Fibroblast of lung (primary cell): ENCODE results near the gene VPS41. TPM values are rescaled to one million over a fixed set of nuclear protein-coding genes. Genes with fewer than 3 reads are reported as not detected.

Experiments used
- DNase-seq, 2 donors: peaks; one replicate each; pipeline versions ENCODE4 v3.0.0 to v3.0.0-alpha.2; 2010; ENCODE audit warnings: low read depth in 2 of 2
- H2AFZ ChIP-seq: 2 replicates; pipeline ENCODE4 v1.5.1; 2012; ENCODE audit warnings: low read length, control low read depth, inconsistent platforms
- H3K27ac ChIP-seq: 2 replicates; pipeline ENCODE4 v1.5.1; 2011; ENCODE audit warnings: low read length, control low read depth; ENCODE audit not compliant: insufficient read depth
- H3K27me3 ChIP-seq: 2 replicates; pipeline ENCODE4 v1.5.1; 2011; ENCODE audit warnings: mild to moderate bottlenecking, low read length; ENCODE audit not compliant: control insufficient read depth, insufficient read depth
- H3K36me3 ChIP-seq: 2 replicates; pipeline ENCODE4 v1.5.1; 2011; ENCODE audit warnings: low read length; ENCODE audit not compliant: control insufficient read depth, insufficient read depth
- H3K4me1 ChIP-seq: 2 replicates; pipeline ENCODE4 v1.5.1; 2011; ENCODE audit warnings: low read length; ENCODE audit not compliant: control insufficient read depth, insufficient read depth; ENCODE audit errors: extremely low read depth
- H3K4me2 ChIP-seq: 2 replicates; pipeline ENCODE4 v1.5.1; 2011; ENCODE audit warnings: low read length, control low read depth; ENCODE audit not compliant: insufficient read depth; ENCODE audit errors: extremely low read depth
- H3K4me3 ChIP-seq, 4 experiments: fragments of 200-600 bp in 1 of 4; sonication (generic) in 1 of 4; replicated peaks in 1 of 4; 2 replicates each; pipeline ENCODE4 v1.5.1; 2011 to 2016; ENCODE audit warnings: low read length in 4 of 4, low read depth in 3 of 4, mild to moderate bottlenecking in 3 of 4, control low read depth in 2 of 4, inconsistent platforms in 1 of 4, mixed read lengths in 1 of 4; ENCODE audit not compliant: insufficient read depth in 1 of 4; ENCODE audit errors: control extremely low read depth in 1 of 4
- H3K79me2 ChIP-seq: 2 replicates; pipeline ENCODE4 v1.5.1; 2012; ENCODE audit warnings: mild to moderate bottlenecking, low read length, inconsistent platforms; ENCODE audit not compliant: control insufficient read depth, insufficient read depth
- H3K9ac ChIP-seq: 2 replicates; pipeline ENCODE4 v1.5.1; 2011; ENCODE audit warnings: mild to moderate bottlenecking, low read length, control low read depth; ENCODE audit not compliant: insufficient read depth
- H3K9me3 ChIP-seq: 2 replicates; pipeline ENCODE4 v1.5.1; 2012; ENCODE audit warnings: low read depth, low read length; ENCODE audit not compliant: control insufficient read depth, insufficient read depth
- H4K20me1 ChIP-seq: 2 replicates; pipeline ENCODE4 v1.5.1; 2011; ENCODE audit warnings: low read length; ENCODE audit not compliant: control insufficient read depth, insufficient read depth; ENCODE audit errors: extremely low read depth
- EZH2 ChIP-seq: IDR thresholded peaks from 2 replicates; pipeline ENCODE4 v1.5.1; 2012; ENCODE audit warnings: low read length, control low read depth, mild to moderate bottlenecking; ENCODE audit errors: missing control alignments
- polyA plus RNA-seq, 2 donors: library from polyadenylated mRNA; depleted of rRNA in 1 of 2; stranded (reverse) in 1 of 2; unstranded in 1 of 2; fragments of >200 nt; gene quantifications; 2 replicates each; pipeline ENCODE4 v1.2.1, GENCODE V29; 2011 to 2012; ENCODE audit warnings: missing spikeins in 1 of 2
- total RNA-seq: library from RNA; depleted of rRNA; stranded (reverse); fragments of >200 nt; gene quantifications from 2 replicates; pipeline ENCODE4 v1.2.1, GENCODE V29; 2014
- TF ChIP-seq, protein P1 (sequence below), 2 donors: IDR thresholded peaks in 1 of 2; conservative IDR thresholded peaks in 1 of 2; 1 replicate in 1 of 2; 2 replicates in 1 of 2; pipeline ENCODE4 v1.5.1; 2011 to 2012; ENCODE audit warnings: low read length in 2 of 2, control low read depth in 1 of 2, inconsistent platforms in 1 of 2, low read depth in 1 of 2, mild to moderate bottlenecking in 1 of 2

Gene VPS41
- total and polyA plus RNA-seq, 2 donors (not counting 1 experiment from before 2014, with no cell fraction given): 55.5 to 66.7 TPM

DNA sequence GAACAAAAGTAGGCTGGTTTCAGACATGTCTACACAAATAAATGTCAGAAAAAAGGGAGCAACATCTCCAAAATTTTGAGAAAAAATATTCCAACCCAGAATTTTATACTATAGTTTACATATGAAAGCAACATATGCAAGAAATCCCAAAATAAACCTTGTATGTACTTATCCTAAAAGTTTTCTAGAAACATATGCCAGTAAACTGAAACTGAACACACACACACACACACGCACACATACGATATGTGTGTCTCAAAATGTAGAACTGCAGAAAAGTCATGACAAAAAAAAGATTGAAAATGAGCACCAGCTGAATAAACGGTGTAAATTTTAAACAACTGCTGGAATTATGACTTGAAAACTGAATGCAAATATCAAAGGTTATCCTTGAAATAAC, 81.0 kb downstream of the VPS41 start:
- TF ChIP-seq, protein P1, sequence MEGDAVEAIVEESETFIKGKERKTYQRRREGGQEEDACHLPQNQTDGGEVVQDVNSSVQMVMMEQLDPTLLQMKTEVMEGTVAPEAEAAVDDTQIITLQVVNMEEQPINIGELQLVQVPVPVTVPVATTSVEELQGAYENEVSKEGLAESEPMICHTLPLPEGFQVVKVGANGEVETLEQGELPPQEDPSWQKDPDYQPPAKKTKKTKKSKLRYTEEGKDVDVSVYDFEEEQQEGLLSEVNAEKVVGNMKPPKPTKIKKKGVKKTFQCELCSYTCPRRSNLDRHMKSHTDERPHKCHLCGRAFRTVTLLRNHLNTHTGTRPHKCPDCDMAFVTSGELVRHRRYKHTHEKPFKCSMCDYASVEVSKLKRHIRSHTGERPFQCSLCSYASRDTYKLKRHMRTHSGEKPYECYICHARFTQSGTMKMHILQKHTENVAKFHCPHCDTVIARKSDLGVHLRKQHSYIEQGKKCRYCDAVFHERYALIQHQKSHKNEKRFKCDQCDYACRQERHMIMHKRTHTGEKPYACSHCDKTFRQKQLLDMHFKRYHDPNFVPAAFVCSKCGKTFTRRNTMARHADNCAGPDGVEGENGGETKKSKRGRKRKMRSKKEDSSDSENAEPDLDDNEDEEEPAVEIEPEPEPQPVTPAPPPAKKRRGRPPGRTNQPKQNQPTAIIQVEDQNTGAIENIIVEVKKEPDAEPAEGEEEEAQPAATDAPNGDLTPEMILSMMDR (conservative IDR thresholded peaks at IDR 0.05 in 1 of 2, IDR thresholded peaks at IDR 0.05 in 1 of 2; ENCODE audit: low read depth in 1 of 2, low read length in 2 of 2): no peak
- TF ChIP-seq EZH2: no peak
- no peaks in the 10 kb centered on the region for H3K36me3 ChIP-seq
- no peaks in the 10 kb centered on the region for H3K9me3 ChIP-seq
- H3K27ac ChIP-seq: no peak overlapping the region
- H3K4me1 ChIP-seq: no peaks in the 10 kb centered on the region
- H3K4me3 ChIP-seq: no peak overlapping the region
- no peak overlapping the region for H3K4me2 ChIP-seq
- H2AFZ ChIP-seq: no peak overlapping the region
- H3K79me2 ChIP-seq: no peaks in the 10 kb centered on the region
- H3K9ac ChIP-seq: no peak overlapping the region
- H4K20me1 ChIP-seq: no peaks in the 10 kb centered on the region
- no peak for DNase-seq
- no peaks in the 10 kb centered on the region for H3K27me3 ChIP-seq

DNA sequence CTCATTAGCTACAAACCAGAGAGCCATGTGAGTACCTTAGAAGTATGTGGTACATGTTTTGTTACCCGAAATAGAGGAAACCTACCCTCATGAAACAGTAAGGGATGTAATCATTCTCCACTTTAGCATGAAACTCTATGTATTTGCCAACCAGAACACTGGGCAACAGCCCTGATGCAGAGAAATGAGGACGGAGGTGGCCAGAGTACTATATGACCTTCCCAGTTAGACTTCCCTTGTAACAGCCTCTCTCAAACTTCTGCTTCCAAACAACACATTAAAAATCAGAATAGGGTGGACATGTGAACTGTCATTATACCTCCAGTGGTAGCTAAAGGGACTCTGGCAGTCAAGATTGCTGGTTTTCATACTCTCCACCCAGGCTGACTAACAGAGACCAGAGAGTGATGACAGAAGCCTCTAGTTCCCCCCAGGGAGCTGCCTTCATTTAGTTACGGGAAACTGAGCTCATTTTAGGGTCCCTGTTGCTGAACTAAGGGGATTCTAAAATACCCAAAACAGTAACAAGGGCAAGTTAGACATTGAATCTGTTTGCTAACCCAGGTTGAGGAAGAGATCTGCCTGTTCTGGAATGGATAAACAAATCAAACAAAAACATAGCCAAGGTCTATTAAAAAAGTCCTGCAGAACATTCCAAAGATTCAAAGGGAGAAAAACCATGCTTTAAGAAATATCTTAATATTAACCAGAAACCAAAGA, 83.1 kb downstream of the VPS41 start:
- H3K9ac ChIP-seq: no peak overlapping the region
- no peaks in the 10 kb centered on the region for H3K9me3 ChIP-seq
- H3K4me3 ChIP-seq: no peak overlapping the region
- no peaks in the 10 kb centered on the region for H3K4me1 ChIP-seq
- no peak overlapping the region for H3K4me2 ChIP-seq
- H4K20me1 ChIP-seq: no peaks in the 10 kb centered on the region
- no peaks in the 10 kb centered on the region for H3K36me3 ChIP-seq
- H3K79me2 ChIP-seq: no peaks in the 10 kb centered on the region
- H2AFZ ChIP-seq: no peak overlapping the region
- no peaks in the 10 kb centered on the region for H3K27me3 ChIP-seq
- TF ChIP-seq EZH2: no peak
- TF ChIP-seq, protein P1 (conservative IDR thresholded peaks at IDR 0.05 in 1 of 2, IDR thresholded peaks at IDR 0.05 in 1 of 2; ENCODE audit: low read depth in 1 of 2, low read length in 2 of 2): no peak
- no peak overlapping the region for H3K27ac ChIP-seq
- no peak for DNase-seq

DNA sequence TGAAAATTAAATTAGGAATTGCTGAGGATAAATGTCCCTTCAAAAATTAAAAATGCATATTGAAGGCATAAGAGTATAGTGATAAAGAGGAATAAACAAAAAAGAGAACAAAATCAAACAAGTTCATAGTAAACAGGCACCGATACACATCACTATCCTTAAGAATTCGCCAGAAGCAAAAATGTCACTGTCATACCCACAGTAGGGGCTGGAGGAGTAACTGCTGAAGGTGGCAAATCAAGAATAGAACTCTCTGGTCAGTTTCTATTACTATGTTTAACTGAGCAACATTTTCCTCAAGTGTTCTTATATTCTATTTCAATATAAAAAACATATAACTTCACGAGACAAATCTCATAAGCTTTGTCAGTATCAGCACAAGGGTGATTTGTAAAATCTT, 84.0 kb downstream of the VPS41 start:
- H3K4me3 ChIP-seq: no peak overlapping the region
- TF ChIP-seq, protein P1 (conservative IDR thresholded peaks at IDR 0.05 in 1 of 2, IDR thresholded peaks at IDR 0.05 in 1 of 2; ENCODE audit: low read depth in 1 of 2, low read length in 2 of 2): no peak
- TF ChIP-seq EZH2: no peak

More for the DNA sequence above, 84.0 kb downstream of the VPS41 start:
- Histone ChIP-seq H2AFZ (no peak overlapping the region), H3K9me3 (no peaks in the 10 kb centered on the region), H3K36me3 (no peaks in the 10 kb centered on the region), H3K4me2 (no peak overlapping the region), H3K27ac (no peak overlapping the region), H3K4me1 (no peaks in the 10 kb centered on the region), H3K9ac (no peak overlapping the region), H4K20me1 (no peaks in the 10 kb centered on the region), H3K79me2 (no peaks in the 10 kb centered on the region), H3K27me3 (no peaks in the 10 kb centered on the region)
- no peak for DNase-seq
